Breast epithelium (tissue), 3 donors: Measurements from ENCODE around the gene TSNAXIP1.

Source experiments
- POLR2A ChIP-seq: fragments of 450-650 bp; IDR thresholded peaks from one replicate; pipeline ENCODE4 v1.6.1; 2016; ENCODE audit warnings: antibody characterized with exemption, mild to moderate bottlenecking, moderate library complexity
- POLR2AphosphoS5 ChIP-seq, 3 donors: sonication (generic); formaldehyde crosslinking; IDR thresholded peaks; one replicate each; pipeline ENCODE4 v1.6.1; 2017; ENCODE audit warnings: antibody characterized with exemption in 3 of 3
- TF ChIP-seq, protein P1 (sequence below), 3 donors: fragments of 450-650 bp; IDR thresholded peaks; one replicate each; pipeline ENCODE4 v1.5.1; 2016 to 2017; ENCODE audit warnings: antibody characterized with exemption in 3 of 3, mild to moderate bottlenecking in 3 of 3, moderate library complexity in 3 of 3

DNA sequence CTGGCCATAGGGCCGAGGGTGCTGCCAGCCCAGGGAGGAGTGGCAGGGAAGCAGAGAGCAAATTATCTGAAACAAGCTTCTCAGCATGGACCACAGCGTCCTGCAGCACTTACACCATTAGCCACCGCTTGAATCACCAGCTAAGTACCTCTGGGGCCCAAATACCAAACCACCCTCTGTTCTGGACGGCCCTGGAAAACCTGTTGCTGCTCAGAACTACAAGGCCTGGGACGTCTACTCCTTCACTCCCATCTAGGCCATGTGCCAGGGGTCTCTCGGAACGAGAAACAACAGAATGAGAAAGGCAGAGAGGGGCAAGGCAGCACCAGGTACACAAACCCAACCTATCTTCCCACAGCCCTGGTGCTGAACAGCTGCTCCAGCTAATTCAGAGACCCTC is 47.7 kb upstream of the TSNAXIP1 start:
- TF ChIP-seq, protein P1, sequence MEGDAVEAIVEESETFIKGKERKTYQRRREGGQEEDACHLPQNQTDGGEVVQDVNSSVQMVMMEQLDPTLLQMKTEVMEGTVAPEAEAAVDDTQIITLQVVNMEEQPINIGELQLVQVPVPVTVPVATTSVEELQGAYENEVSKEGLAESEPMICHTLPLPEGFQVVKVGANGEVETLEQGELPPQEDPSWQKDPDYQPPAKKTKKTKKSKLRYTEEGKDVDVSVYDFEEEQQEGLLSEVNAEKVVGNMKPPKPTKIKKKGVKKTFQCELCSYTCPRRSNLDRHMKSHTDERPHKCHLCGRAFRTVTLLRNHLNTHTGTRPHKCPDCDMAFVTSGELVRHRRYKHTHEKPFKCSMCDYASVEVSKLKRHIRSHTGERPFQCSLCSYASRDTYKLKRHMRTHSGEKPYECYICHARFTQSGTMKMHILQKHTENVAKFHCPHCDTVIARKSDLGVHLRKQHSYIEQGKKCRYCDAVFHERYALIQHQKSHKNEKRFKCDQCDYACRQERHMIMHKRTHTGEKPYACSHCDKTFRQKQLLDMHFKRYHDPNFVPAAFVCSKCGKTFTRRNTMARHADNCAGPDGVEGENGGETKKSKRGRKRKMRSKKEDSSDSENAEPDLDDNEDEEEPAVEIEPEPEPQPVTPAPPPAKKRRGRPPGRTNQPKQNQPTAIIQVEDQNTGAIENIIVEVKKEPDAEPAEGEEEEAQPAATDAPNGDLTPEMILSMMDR (IDR thresholded peaks at IDR 0.05) = no peak
- TF ChIP-seq POLR2AphosphoS5 (IDR thresholded peaks at IDR 0.05) (no peak), POLR2A (no peak)
